Activated CD4-positive, alpha-beta T cell treated with anti-CD3 and anti-CD28 coated beads for 36 hours (primary cell): ENCODE results near the gene HPS5. TPM values are rescaled to one million over a fixed set of nuclear protein-coding genes. Genes with fewer than 3 reads are reported as not detected.
A peak's percentile ranks its signal among the peaks of the same experiment; 100 is the strongest.

Experiments
- ATAC-seq: fragments of 200-7000 bp; cut with Tn5 transposase; one replicate; pipeline ENCODE4 v1.10.0; 2021; ENCODE audit warnings: mild to moderate bottlenecking, moderate library complexity
- CTCF ChIA-PET: fragments of 350-600 bp; sonication (Branson Sonifier 250); formaldehyde crosslinking; loops from one replicate; lab custom pipeline; 2021; ENCODE audit warnings: antibody characterized with exemption; lab: Charles Lee
- POLR2A ChIA-PET: fragments of 350-600 bp; sonication (Branson Sonifier 250); formaldehyde crosslinking; loops from one replicate; lab custom pipeline; 2021; ENCODE audit warnings: antibody characterized with exemption, inconsistent platforms; lab: Charles Lee
- DNase-seq: peaks from one replicate; pipeline ENCODE4 v3.0.0-alpha.2; 2020
- H3K27ac Mint-ChIP-seq: one replicate; pipeline ENCODE4 v1.8.0; 2021; ENCODE audit warnings: mixed read lengths
- H3K27me3 Mint-ChIP-seq: one replicate; pipeline ENCODE4 v1.8.0; 2021; ENCODE audit warnings: mixed read lengths
- H3K36me3 Mint-ChIP-seq: one replicate; pipeline ENCODE4 v1.8.0; 2021; ENCODE audit warnings: low read depth, mixed read lengths
- H3K4me1 Mint-ChIP-seq: one replicate; pipeline ENCODE4 v1.8.0; 2021; ENCODE audit warnings: mixed read lengths
- H3K4me3 Mint-ChIP-seq: one replicate; pipeline ENCODE4 v1.8.0; 2021; ENCODE audit warnings: mild to moderate bottlenecking, moderate library complexity, mixed read lengths
- H3K9me3 Mint-ChIP-seq: one replicate; pipeline ENCODE4 v1.8.0; 2021; ENCODE audit warnings: low read depth, mixed read lengths
- intact Hi-C, 2 experiments: fragments of 100-400 bp; cut with DNase I in 1 of 2; cut with micrococcal nuclease in 1 of 2; formaldehyde crosslinking; loops; one replicate each; pipeline versions ENCODE4 v1.14.2 to v1.15.1; 2022 to 2024; cut with DNase I, micrococcal nuclease
- total RNA-seq, 2 experiments: library from RNA; stranded (reverse); gene quantifications; one replicate each; pipeline ENCODE4 v1.2.3, GENCODE V29; 2021

The HPS5 gene
- total RNA-seq, 2 experiments from 2014 or later: 14.3 to 16.1 TPM

DNA sequence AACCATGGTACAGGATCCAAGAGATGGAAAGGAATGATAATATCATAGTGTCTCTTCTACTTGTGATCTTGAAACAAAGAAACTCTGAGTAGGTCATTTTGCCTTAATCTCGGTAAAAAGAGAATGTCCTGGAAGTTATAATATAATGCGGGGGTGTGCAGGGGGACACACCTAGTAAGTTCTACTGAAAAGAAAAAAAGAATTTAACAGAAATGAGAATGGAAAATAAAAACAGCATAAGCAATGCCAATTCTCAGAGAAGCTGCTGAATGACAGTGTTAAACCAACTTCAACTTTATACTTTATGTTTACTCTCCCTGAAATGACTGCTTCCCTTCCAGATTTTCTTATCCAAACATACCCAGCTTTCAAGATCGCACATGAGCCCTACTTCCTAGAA, 2.0 kb downstream of the HPS5 start:
- DNase-seq (no peak), ATAC-seq (no peak)
- Mint-ChIP-seq H3K4me3 (peak overlapping the region; percentile 92), H3K4me1 (peaks cover 48% of the 10 kb centered on the region), H3K36me3 (peaks cover 20% of the 10 kb centered on the region), H3K27me3 (no peaks in the 10 kb centered on the region), H3K9me3 (no peaks in the 10 kb centered on the region), H3K27ac (peak overlapping the region; percentile 64)
- POLR2A ChIA-PET: interaction anchor here (0.7 kb wide), 1 partner anchor 371 kb away, joined by 3 read pairs; no protein-coding TSS in a partner anchor
- CTCF ChIA-PET: interaction anchor here (1.3 to 3.5 kb wide), 4 partner anchors 10 to 207 kb away, joined by 4 to 23 read pairs (median 13); partner anchors contain the start of gene TSG101
- intact Hi-C loops: loop anchor here (5.0 to 10.0 kb wide), 4 partner anchors 213 to 1583 kb away; partner anchors contain the start of genes C11orf58 (in 1 of the 2), RPS13 (in 1 of the 2), SAAL1 (in 1 of the 2) and ZDHHC13 (in 1 of the 2)

DNA sequence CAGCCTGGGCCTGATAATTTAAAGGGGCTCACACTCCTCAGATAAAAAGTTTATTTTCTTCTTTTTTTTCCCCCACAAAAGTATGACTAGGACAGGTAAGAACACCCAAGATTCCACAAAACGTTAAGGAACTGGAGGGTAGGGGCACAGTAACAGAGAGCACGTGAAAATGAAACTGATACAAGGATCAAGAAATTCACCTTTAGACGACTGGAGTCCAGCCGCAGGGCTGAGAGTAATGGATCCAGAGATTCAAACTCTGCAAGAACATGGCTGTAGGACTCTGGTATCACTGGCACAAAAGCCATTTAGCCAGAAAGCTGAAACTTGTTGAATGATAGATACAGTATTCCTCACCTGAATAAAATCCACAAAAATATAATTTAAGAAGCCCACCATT, 4.4 kb downstream of the HPS5 start:
- H3K27me3 Mint-ChIP-seq: no peaks in the 10 kb centered on the region
- ATAC-seq (no peak), DNase-seq (no peak)
- H3K9me3 Mint-ChIP-seq: no peaks in the 10 kb centered on the region
- H3K36me3 Mint-ChIP-seq: peaks cover 18% of the 10 kb centered on the region
- no peak overlapping the region for H3K27ac Mint-ChIP-seq
- intact Hi-C loops: no loop called here
- ChIA-PET POLR2A (no interaction called here), CTCF (no interaction called here)
- H3K4me3 Mint-ChIP-seq: no peak overlapping the region
- H3K4me1 Mint-ChIP-seq: peaks cover 38% of the 10 kb centered on the region

DNA sequence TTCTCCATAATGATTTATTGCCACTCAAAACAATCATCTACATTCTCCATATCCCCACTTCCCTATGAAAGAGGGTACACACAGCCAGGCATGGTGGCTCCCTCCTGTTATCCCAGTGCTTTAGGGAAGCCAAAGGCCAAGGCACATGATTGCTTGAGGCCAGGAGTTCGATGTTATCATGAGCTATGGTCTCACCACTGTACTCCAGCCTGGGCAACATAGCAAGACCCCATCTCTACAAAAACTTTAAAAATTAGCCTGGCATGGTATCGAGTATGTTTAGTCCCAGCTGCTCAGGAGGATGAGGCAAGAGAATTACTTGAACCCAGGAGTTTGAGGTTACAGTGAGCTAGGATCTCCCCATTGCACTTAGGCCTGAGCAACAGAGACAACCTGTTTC, 6.0 kb downstream of the HPS5 start:
- Mint-ChIP-seq H3K36me3 (peaks cover 23% of the 10 kb centered on the region), H3K4me1 (peaks cover 35% of the 10 kb centered on the region), H3K27me3 (no peaks in the 10 kb centered on the region), H3K27ac (no peak overlapping the region), H3K4me3 (no peak overlapping the region), H3K9me3 (no peaks in the 10 kb centered on the region)
- DNase-seq (no peak), ATAC-seq (no peak)
- POLR2A ChIA-PET: no interaction called here
- CTCF ChIA-PET: interaction anchor here (0.6 to 3.0 kb wide), 5 partner anchors 8 to 312 kb away, joined by 3 to 12 read pairs (median 3); no protein-coding TSS in a partner anchor
- intact Hi-C loops: no loop called here

DNA sequence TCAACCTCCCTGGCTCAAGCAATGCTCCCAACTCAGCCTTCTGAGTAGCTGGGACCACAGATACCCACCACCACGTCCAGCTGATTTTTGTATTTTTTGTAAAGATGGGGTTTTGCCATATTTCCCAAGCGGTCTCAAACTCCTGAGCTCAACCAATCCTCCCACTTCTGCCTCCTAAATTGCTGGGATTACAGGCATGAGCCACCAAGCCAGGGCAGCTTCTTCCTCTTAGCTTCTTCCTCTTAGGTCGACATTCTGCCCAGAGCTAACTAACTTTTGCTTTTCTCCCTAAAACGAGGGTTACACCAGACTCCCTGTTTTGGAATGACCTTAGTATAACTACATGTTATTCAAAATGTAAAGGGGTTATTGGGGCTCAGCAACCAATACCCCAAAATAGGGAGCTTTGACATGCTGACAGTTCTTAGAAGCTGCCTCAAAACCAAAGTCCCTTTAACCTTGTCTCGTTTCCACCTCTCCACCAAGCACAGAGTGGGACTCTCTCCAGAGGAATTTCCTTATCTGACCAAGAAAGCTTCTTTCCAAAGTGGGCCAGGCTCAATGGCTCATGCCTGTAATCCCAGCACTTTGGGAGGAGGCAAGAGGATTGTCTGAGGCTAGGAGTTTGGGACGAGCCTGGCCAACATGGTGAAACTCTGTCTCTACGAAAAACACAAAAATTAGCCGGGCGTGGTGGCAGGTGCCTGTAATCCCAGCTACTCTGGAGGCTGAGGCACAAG, 7.0 kb downstream of the HPS5 start:
- Mint-ChIP-seq H3K9me3 (no peaks in the 10 kb centered on the region), H3K4me3 (no peak overlapping the region), H3K4me1 (peaks cover 26% of the 10 kb centered on the region), H3K27me3 (no peaks in the 10 kb centered on the region), H3K27ac (no peak overlapping the region), H3K36me3 (peaks cover 30% of the 10 kb centered on the region)
- DNase-seq: no peak
- CTCF ChIA-PET: interaction anchor here (0.6 to 3.0 kb wide), 3 partner anchors 14 to 205 kb away, joined by 3 to 12 read pairs (median 4); no protein-coding TSS in a partner anchor
- no peak for ATAC-seq
- intact Hi-C loops: no loop called here
- POLR2A ChIA-PET: interaction anchor here (0.6 kb wide), 1 partner anchor 87 kb away, joined by 6 read pairs; no protein-coding TSS in a partner anchor

DNA sequence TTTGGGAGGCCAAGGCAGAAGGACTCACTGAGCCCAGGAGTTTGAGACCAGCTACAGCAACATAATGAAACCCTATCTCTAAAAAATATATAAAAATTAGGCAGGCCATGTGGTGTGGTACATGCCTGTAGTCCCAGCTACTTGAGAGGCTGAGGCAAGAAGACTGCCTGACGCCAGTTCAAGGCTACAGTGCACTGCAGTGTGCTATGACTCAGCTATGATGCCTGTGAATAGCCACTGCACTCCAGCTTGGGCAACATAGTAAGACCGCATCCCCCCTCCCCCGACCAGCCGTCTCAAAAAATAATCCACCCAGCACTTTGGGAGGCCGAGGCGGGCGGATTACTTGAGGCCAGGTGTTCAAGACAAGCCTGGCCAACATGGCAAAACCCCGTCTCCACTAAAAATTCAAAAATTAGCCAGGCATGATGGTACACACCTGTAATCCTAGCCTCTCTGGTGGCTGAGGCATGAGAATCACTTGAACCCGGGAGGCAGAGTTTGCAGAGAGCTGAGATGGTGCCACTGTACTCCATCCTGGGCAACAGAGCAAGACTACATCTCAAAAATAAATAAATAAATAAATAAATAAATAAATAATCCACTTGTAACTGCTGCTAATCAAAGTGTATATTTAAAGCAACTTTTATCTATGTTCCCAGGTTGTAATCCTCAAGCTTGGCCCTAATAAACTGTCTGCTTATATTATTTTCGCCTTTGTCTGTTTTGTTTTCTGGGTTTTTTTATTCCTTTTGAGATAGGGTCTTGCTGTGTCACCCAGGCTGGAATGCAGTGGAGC, 7.8 kb downstream of the HPS5 start:
- CTCF ChIA-PET: interaction anchor here (0.6 to 3.0 kb wide), 3 partner anchors 14 to 205 kb away, joined by 3 to 12 read pairs (median 4); no protein-coding TSS in a partner anchor
- POLR2A ChIA-PET: no interaction called here
- Mint-ChIP-seq H3K4me1 (peaks cover 19% of the 10 kb centered on the region), H3K9me3 (no peaks in the 10 kb centered on the region), H3K27ac (no peak overlapping the region), H3K36me3 (peaks cover 29% of the 10 kb centered on the region), H3K4me3 (no peak overlapping the region), H3K27me3 (no peaks in the 10 kb centered on the region)
- no peak for DNase-seq
- ATAC-seq: peak; percentile 51
- intact Hi-C loops: no loop called here

DNA sequence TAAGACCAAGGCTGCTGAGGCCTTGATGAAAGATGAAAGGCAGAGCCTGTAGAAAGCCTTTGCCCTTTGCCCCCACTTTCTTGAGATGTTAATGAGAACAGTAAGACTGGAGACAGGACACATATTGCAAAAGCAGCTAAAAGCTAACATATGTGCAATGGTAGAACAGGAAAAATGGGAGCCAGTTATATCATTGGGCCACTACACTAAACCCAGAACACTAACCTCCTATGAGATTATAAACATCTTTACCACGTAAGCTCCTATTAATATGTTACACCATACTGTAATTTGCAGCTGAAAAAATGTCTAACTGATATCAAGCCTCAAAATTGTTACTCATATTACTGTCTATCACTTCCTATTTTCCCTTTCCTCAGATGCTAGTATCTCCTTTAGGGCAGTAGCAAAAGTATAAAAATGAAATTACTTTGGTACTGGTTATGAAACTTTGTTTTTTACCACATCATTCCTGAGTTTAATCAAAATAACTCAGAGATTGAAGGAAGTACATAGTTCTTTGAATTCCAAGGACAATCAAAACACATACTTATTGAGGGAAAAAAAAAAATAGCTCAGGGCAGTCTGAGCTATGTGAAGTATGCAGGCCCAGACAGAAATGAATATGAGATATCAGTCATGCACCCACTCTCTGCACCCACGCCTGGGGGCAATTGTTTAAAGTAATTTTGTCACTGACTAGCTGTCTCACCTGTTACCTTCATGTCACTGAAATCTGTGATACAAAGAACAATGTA, 9.1 kb downstream of the HPS5 start:
- POLR2A ChIA-PET: no interaction called here
- no peak overlapping the region for H3K4me3 Mint-ChIP-seq
- intact Hi-C loops: no loop called here
- no peak overlapping the region for H3K27ac Mint-ChIP-seq
- ATAC-seq (peak; percentile 49), DNase-seq (peak; percentile 17)
- H3K9me3 Mint-ChIP-seq: no peaks in the 10 kb centered on the region
- peaks cover 9% of the 10 kb centered on the region for H3K4me1 Mint-ChIP-seq
- peaks cover 34% of the 10 kb centered on the region for H3K36me3 Mint-ChIP-seq
- H3K27me3 Mint-ChIP-seq: no peaks in the 10 kb centered on the region
- CTCF ChIA-PET: interaction anchor here (0.6 to 1.1 kb wide), 4 partner anchors 13 to 215 kb away, joined by 3 read pairs; no protein-coding TSS in a partner anchor

- DNase-seq (no peak), ATAC-seq (no peak)
- intact Hi-C loops: no loop called here
- no peak overlapping the region for H3K27ac Mint-ChIP-seq
- H3K36me3 Mint-ChIP-seq: peaks cover 30% of the 10 kb centered on the region
- no peaks in the 10 kb centered on the region for H3K27me3 Mint-ChIP-seq
- no peaks in the 10 kb centered on the region for H3K9me3 Mint-ChIP-seq
- CTCF ChIA-PET: interaction anchor here (0.6 to 1.1 kb wide), 2 partner anchors 12 to 139 kb away, joined by 3 read pairs; no protein-coding TSS in a partner anchor
- POLR2A ChIA-PET: no interaction called here
- H3K4me1 Mint-ChIP-seq: peaks cover 7% of the 10 kb centered on the region
- no peak overlapping the region for H3K4me3 Mint-ChIP-seq
Measured at GRCh38 chr11:18312012-18312411, 9.9 kb downstream of the HPS5 start.

GRCh38 chr11:18310800-18311340, 11.1 kb downstream of the HPS5 start:
- H3K27me3 Mint-ChIP-seq: no peaks in the 10 kb centered on the region
- POLR2A ChIA-PET: no interaction called here
- no peak overlapping the region for H3K27ac Mint-ChIP-seq
- ATAC-seq (no peak), DNase-seq (no peak)
- H3K36me3 Mint-ChIP-seq: peaks cover 36% of the 10 kb centered on the region
- H3K9me3 Mint-ChIP-seq: no peaks in the 10 kb centered on the region
- intact Hi-C loops: no loop called here
- peaks cover 7% of the 10 kb centered on the region for H3K4me1 Mint-ChIP-seq
- CTCF ChIA-PET: interaction anchor here (1.9 kb wide), 1 partner anchor 10 kb away, joined by 7 read pairs; no protein-coding TSS in a partner anchor
- H3K4me3 Mint-ChIP-seq: no peak overlapping the region

DNA sequence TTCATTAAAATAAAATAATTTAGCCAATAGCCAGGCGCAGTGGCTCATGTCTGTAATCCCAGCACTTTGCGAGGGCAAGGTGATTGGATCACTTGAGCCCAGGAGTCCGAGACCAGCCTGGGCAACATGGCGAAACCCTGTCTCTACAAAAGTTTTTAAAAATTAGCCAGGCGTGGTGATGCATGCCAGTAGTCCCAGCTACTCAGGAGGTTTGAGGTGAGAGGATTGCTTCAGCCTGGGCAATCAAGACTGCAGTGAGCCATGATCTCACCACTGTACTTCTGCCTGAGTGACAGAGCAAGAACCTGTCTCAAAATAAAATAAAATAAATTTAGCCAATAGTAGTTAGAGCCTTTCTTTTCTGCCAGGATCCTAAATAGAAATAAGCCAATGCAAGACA, 12.2 kb downstream of the HPS5 start:
- Mint-ChIP-seq H3K36me3 (peaks cover 41% of the 10 kb centered on the region), H3K27me3 (no peaks in the 10 kb centered on the region), H3K27ac (no peak overlapping the region), H3K4me1 (peaks cover 7% of the 10 kb centered on the region), H3K9me3 (no peaks in the 10 kb centered on the region), H3K4me3 (no peak overlapping the region)
- ChIA-PET CTCF (interaction anchor here (1.9 kb wide), 1 partner anchor 11 kb away, joined by 7 read pairs; no protein-coding TSS in a partner anchor), POLR2A (no interaction called here)
- intact Hi-C loops: no loop called here
- ATAC-seq (no peak), DNase-seq (no peak)

DNA sequence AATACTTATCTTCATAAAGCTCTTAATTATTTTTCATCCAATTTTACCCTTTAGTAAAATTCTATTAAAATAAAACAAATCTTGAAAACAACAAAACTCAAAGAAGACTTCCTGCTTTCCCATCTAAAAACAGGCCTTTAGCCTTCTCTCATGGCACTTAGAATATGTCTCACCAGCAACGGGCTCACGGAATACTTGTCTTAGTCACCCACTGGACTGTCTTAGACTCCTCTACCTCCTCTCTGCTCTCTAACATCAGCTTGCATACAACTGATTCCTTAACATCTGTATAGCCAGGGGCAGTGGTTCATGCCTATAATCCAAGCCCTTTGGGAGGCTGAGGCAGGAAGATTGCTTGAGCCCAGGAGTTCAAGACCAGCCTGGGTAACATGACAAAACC, 13.7 kb downstream of the HPS5 start:
- intact Hi-C loops: no loop called here
- Mint-ChIP-seq H3K36me3 (peaks cover 39% of the 10 kb centered on the region), H3K4me1 (peaks cover 5% of the 10 kb centered on the region), H3K9me3 (no peaks in the 10 kb centered on the region), H3K27me3 (no peaks in the 10 kb centered on the region), H3K4me3 (no peak overlapping the region), H3K27ac (no peak overlapping the region)
- POLR2A ChIA-PET: no interaction called here
- no peak for DNase-seq
- ATAC-seq: no peak
- CTCF ChIA-PET: interaction anchor here (0.8 to 1.0 kb wide), 3 partner anchors 8 to 180 kb away, joined by 3 to 4 read pairs (median 4); no protein-coding TSS in a partner anchor
